ENCODE results near the gene R3HDM2. TPM values are rescaled to one million over a fixed set of nuclear protein-coding genes. Genes with fewer than 3 reads are reported as not detected.

Gene R3HDM2
- total and polyA plus RNA-seq, 4 donors, result 7.4 to 28.9 (median 15.1) TPM

DNA sequence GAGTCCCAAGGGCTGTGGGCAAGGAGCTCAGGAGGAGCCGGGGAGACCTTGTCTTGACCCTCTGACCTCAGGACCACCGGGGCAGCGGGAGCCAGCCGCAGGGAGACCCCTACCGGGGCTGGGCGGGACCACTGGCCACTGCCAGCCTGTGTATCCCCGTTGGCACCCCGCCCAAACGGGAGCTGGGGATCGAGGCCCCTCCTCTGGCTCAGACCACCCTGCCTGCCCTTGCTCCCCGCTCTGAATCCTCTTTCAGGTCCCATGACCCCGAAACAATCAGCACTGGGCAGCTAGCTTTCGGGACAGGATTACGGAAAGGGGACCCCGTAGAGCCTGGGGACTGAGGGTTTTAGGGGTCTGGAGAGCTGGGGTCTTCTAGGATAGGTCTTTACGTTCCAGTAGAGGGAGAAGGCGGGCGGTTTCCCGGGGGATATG, 30.0 kb upstream of the R3HDM2 start:
- Histone ChIP-seq H3K4me1 (ENCODE audit: control insufficient read depth in 4 of 4, insufficient read depth in 4 of 4, low read length in 3 of 4) (peaks cover 7 to 38% (median 20%) of the 10 kb centered on the region in 4 donors), H3K9ac (ENCODE audit: low read depth in 1 of 2, low read length in 2 of 2) (no peak overlapping the region), H3K27ac (ENCODE audit: low read depth in 1 of 2, low read length in 2 of 2) (no peak overlapping the region), H3K9me3 (ENCODE audit: control insufficient read depth in 4 of 4, low read length in 3 of 4) (no peaks in the 10 kb centered on the region), H3K27me3 (ENCODE audit: control insufficient read depth in 4 of 4, insufficient read depth in 4 of 4, low read length in 3 of 4) (no peaks in the 10 kb centered on the region), H3K36me3 (ENCODE audit: control insufficient read depth in 4 of 4, insufficient read depth in 3 of 4, low read depth in 1 of 4, low read length in 3 of 4) (no peaks in the 10 kb centered on the region), H3K4me3 (ENCODE audit: low read depth in 1 of 3, low read length in 3 of 3) (peak overlapping the region in 1 of 3 donors; percentile 55)
- WGBS, result 2% methylated on average over 19 of the region's 19 CpGs
- DNase-seq (ENCODE audit: low spot score), result no peak
- TF ChIP-seq TAF1 (conservative IDR thresholded peaks at IDR 0.05), result no peak
- TF ChIP-seq EGR1 (IDR thresholded peaks at IDR 0.05; ENCODE audit: low read depth in 2 of 2), result no peak
- no peak for TF ChIP-seq RXRA (IDR thresholded peaks at IDR 0.05)
- no peak for TF ChIP-seq SP1 (IDR thresholded peaks at IDR 0.05)

DNA sequence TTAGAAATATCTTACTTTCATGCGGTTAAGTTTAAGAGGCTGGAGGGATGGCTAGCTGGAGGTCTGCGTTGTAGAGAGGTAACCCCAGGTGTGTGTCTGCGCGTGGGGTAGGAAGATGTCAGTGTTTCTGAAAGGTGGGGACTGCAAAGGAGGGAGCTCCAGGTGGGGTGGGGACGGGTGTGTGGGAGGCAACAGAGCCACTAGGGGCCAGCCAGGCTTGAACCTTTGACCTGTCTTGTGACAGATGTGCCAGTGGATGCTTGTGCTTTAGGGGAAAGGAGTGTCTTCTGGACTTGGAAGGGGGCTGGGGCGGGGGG, 29.6 kb upstream of the R3HDM2 start:
- no peak for DNase-seq (ENCODE audit: low spot score)
- Histone ChIP-seq H3K9ac (ENCODE audit: low read depth in 1 of 2, low read length in 2 of 2) (no peak overlapping the region), H3K4me3 (ENCODE audit: low read depth in 1 of 3, low read length in 3 of 3) (peak overlapping the region in 1 of 3 donors; percentile 67), H3K27me3 (ENCODE audit: control insufficient read depth in 4 of 4, insufficient read depth in 4 of 4, low read length in 3 of 4) (no peaks in the 10 kb centered on the region), H3K27ac (ENCODE audit: low read depth in 1 of 2, low read length in 2 of 2) (no peak overlapping the region), H3K9me3 (ENCODE audit: control insufficient read depth in 4 of 4, low read length in 3 of 4) (no peaks in the 10 kb centered on the region), H3K4me1 (ENCODE audit: control insufficient read depth in 4 of 4, insufficient read depth in 4 of 4, low read length in 3 of 4) (peaks cover 7 to 38% (median 20%) of the 10 kb centered on the region in 4 donors), H3K36me3 (ENCODE audit: control insufficient read depth in 4 of 4, insufficient read depth in 3 of 4, low read depth in 1 of 4, low read length in 3 of 4) (no peaks in the 10 kb centered on the region)
- 2% methylated on average over 6 of the region's 6 CpGs for WGBS
- no peak for TF ChIP-seq YY1 (IDR thresholded peaks at IDR 0.05)
- no peak for TF ChIP-seq JUND (IDR thresholded peaks at IDR 0.05)
- no peak for TF ChIP-seq EGR1 (IDR thresholded peaks at IDR 0.05; ENCODE audit: low read depth in 2 of 2)
- no peak for TF ChIP-seq SP1 (IDR thresholded peaks at IDR 0.05)
- TF ChIP-seq HNF4A (conservative IDR thresholded peaks at IDR 0.05), result peak in 1 of 2 donors; percentile 17
- TF ChIP-seq, protein P1, sequence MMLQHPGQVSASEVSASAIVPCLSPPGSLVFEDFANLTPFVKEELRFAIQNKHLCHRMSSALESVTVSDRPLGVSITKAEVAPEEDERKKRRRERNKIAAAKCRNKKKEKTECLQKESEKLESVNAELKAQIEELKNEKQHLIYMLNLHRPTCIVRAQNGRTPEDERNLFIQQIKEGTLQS (IDR thresholded peaks at IDR 0.05), result no peak
- no peak for TF ChIP-seq GABPA (IDR thresholded peaks at IDR 0.05 in 1 of 2, conservative IDR thresholded peaks at IDR 0.05 in 1 of 2)

DNA sequence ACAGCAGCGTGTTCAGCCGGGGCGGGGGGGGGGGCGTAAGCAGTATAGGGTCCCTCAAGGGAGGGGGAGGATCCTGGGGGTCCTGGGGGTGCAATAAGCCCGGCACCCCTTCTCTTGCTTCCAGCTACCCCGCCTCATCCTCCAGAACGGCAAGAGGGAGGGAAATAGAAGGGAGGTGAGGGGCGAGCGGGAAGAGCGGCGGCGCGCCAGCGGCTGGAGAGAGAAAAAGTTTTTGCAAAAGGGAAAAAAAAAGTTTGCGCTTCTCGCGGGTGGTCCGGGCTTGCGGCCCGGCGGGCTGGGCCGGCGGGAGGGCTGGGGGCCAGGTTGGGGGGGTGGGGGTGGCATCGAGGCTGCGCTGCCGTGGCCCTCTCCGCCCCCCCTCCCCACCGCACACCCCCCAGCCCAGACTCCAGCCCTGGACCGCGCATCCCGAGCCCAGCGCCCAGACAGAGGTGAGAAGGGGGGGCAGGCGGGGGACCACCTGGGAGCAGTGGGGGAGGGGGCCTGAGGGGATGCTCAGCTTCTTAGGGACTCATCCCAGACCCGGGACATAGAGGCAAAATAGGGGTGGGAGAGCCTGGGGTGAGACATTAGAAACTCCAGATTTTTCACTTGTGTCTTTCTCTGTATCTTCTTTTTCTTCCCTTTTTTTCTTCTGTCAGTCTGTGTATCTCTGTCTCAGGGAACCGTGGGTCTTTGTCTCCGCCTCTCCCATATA, 29.1 kb upstream of the R3HDM2 start, which contains the start of gene GLI1:
GLI1 (plus strand) TSS at position 36 of the 718 bp plus-strand sequence. CDS start 3,907 bp downstream, outside the sequence.
- Histone ChIP-seq H3K9ac (ENCODE audit: low read depth in 1 of 2, low read length in 2 of 2) (peak within 1 kb of the TSS; percentile 72 to 87), H3K27ac (ENCODE audit: low read depth in 1 of 2, low read length in 2 of 2) (peak within 1 kb of the TSS; percentile 94 to 96), H3K4me3 (ENCODE audit: low read depth in 1 of 3, low read length in 3 of 3) (peak within 1 kb of the TSS; percentile 45 to 80 (median 67)), H3K36me3 (ENCODE audit: control insufficient read depth in 4 of 4, insufficient read depth in 3 of 4, low read depth in 1 of 4, low read length in 3 of 4) (no peaks in the 10 kb centered on the region), H3K4me1 (ENCODE audit: control insufficient read depth in 4 of 4, insufficient read depth in 4 of 4, low read length in 3 of 4) (peaks cover 7 to 38% (median 20%) of the 10 kb centered on the region in 4 donors), H3K9me3 (ENCODE audit: control insufficient read depth in 4 of 4, low read length in 3 of 4) (no peaks in the 10 kb centered on the region), H3K27me3 (ENCODE audit: control insufficient read depth in 4 of 4, insufficient read depth in 4 of 4, low read length in 3 of 4) (no peaks in the 10 kb centered on the region)
- no peak for DNase-seq (ENCODE audit: low spot score)
- TF ChIP-seq, protein P2, sequence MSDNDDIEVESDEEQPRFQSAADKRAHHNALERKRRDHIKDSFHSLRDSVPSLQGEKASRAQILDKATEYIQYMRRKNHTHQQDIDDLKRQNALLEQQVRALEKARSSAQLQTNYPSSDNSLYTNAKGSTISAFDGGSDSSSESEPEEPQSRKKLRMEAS (IDR thresholded peaks at IDR 0.05), result no peak
- TF ChIP-seq HNF4A (conservative IDR thresholded peaks at IDR 0.05) (no peak), GABPA (IDR thresholded peaks at IDR 0.05 in 1 of 2, conservative IDR thresholded peaks at IDR 0.05 in 1 of 2) (no peak), FOXA2 (IDR thresholded peaks at IDR 0.05) (no peak), EGR1 (IDR thresholded peaks at IDR 0.05; ENCODE audit: low read depth in 2 of 2) (no peak)
- whole genome bisulfite sequencing, result under 1% methylated on average over 36 of the region's 36 CpGs

Measured in liver (tissue), 9 donors.